HG03025 (cell line): ENCODE data around the gene DTD2.
"Not testable (repeated sequence)": the region's sequence is repeated elsewhere in the genome, so short reads cannot be mapped to it uniquely, and the experiment has no call there.

Experiments
- ATAC-seq: cut with Tn5 transposase; IDR thresholded peaks from one replicate; pipeline ENCODE4 v1.9.1; 2021; ENCODE audit warnings: mild to moderate bottlenecking, moderate library complexity; ENCODE audit not compliant: unreplicated experiment, low FRiP score

The DTD2 gene

GRCh38 chr14:31456841-31457664 is at the start of gene DTD2:
Gene DTD2 (minus strand): TSS chr14:31457506. CDS start chr14:31457393, 113 bp downstream.
- peak; percentile 98 for ATAC-seq

GRCh38 chr14:31505411-31505810 is 48.1 kb upstream of the DTD2 start:
- ATAC-seq = no peak

- no peak for ATAC-seq
Measured at GRCh38 chr14:31501870-31502269, 44.6 kb upstream of the DTD2 start.

- ATAC-seq = no peak
Measured at GRCh38 chr14:31492759-31493498, 35.6 kb upstream of the DTD2 start.

DNA sequence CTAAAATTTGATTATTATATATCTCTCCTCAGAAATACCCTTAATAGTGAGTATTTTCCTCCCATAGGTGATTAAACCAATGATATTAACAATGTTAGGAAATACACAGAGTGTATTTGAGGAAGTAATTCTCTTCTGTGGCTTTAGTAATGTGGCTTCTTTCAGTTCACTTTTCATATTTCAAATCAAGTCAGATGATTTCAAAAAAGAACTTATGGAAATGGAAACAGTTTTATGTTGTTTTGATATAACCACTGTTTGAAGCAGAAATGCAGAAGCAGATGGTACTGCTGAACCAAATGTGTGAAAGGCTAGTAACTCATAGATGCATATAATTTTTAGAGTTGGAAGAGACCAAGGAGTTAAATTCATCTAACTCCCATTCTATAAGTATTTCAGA is 32.4 kb upstream of the DTD2 start:
- ATAC-seq = no peak

- no peak for ATAC-seq
Measured at GRCh38 chr14:31487886-31488285, 30.6 kb upstream of the DTD2 start, which contains the start of gene GPR33. Gene GPR33 (minus strand): TSS chr14:31488039. CDS start chr14:31483965, 4,074 bp downstream.

DNA sequence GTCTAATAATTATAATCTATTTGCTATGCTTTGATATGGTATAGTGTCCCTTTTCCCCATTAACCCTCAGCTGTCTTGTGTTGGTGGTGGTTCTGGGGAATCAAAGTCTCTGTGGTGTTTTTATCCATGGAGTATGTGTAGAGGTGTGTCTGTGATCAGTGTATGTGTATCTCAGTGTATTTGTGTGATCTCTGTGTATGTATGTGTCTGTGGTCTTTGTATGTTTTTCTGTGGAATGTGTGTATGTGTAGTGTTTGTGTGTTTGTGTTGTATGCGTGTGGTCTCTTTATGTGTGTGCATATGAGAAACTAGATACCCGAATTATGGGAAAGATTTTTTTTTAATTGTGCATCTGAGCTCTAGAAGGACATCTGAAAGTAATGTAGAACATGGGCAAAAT is 29.5 kb upstream of the DTD2 start:
- ATAC-seq = no peak

DNA sequence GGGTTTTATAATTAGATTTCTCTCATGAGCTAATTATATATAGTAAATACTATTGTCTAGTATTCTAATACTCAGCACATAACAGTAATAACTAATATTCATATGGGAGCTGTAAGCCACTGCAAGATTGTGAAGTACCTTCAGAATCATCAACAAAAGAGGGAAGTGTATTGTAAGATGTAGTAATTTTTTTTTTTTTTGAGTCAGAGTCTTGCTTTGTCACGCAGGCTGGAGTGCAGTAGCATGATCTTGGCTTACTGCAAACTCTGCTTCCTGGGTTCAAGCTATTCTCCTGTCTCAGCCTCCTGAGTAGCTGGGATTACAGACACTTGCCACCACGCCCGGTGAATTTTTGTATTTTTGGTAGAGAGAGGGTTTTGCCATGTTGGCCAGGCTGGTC is 27.4 kb upstream of the DTD2 start:
- no peak for ATAC-seq

DNA sequence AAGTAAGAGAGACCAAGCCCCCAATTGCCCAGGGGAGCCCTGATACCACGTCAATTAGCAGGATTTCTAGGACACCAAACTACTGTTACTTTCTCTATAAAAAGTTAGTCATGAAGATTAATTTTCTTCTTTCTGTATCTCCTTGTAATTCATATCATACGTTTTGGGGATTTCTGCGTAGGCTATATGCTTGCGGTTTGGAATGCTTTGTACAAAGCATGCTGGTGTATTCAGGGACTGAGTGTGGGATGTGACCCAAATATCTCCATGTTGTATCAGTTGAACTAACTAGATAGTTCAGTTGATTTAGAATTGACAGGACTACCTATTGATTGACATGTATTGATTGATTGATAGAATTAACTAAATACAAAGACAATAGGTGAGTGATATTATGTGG is 22.9 kb upstream of the DTD2 start:
- no peak for ATAC-seq

- no peak for ATAC-seq
Measured at GRCh38 chr14:31479027-31479426, 21.7 kb upstream of the DTD2 start.

GRCh38 chr14:31477248-31477647 is 19.9 kb upstream of the DTD2 start:
- ATAC-seq = no peak

DNA sequence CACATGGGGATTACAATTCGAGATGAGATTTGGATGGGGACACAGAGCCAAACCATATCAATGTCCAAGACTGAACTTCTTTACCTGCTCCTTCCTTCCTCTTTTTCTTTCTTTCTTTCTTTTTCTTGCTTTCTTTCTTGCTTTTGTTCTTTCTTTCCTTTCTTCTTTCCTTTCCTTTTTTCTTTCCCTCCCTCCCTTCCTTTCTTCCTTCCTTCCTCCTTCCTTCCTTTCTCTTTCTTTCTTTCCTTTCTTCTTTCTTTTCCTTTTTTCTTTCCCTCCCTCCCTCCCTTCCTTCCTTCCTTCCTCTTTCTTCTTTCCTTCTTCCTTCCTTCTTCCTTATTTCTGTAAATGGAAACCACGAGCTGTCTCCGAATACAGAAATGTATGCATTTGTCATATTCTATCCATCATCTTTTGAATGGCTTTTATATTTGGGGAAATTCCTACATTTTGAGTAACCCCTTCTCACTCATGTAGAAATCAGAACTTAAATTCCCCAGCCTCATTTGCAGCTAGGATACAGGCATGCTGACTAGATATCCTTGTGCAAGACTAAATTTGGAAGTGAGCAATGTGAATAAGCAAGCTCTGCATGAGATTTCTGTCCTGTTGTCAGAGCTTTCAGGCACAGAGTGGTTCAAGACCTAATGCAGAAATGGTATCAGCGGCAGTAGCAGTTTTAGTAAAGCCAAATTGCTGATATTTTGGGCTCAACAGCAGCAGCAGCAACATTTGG is 19.0 kb upstream of the DTD2 start:
- ATAC-seq = no peak

DNA sequence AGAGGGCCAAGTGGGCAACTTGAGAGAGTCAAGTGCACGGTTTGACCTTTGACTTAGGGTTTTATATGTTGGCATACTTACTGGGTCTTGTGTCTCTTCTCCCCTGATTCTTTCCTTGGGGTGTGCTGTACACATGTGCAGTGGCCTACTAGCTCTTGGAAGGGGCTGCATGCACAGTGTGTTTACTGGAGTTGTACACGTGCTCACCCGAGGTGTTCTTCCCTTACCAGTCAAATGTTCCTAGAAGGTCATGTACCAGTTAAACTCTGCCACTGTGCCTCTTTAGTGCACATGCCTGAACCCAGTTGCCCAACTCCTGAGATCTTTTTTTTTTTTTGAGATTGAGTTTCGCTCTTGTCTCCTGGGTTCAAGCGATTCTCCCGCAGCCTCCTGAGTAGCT is 9.2 kb upstream of the DTD2 start:
- ATAC-seq = no peak

GRCh38 chr14:31465111-31465510 is 7.8 kb upstream of the DTD2 start:
- no peak for ATAC-seq

DNA sequence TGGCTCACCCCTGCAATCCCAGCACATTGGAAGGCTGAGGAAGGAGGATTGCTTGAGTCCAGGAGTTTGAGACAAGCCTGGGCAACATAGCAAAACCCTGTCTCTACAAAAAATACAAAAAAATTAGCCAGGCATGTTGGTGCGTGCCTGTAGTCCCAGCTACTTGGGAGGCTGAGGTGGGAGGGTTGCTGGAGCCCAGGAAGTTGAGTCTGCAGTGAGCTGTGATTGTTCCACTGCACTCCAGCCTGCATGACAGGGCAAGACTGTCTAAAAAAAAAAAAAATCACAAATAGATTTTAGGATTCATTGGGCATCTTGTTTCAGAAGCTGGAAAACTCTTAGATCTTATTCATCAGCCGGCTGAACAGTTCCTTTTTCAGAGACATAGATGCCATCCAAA is 5.1 kb upstream of the DTD2 start:
- not testable (repeated sequence) for ATAC-seq

GRCh38 chr14:31461545-31461944 is 4.2 kb upstream of the DTD2 start:
- no peak for ATAC-seq

- no peak for ATAC-seq
Measured at GRCh38 chr14:31457665-31458659, 656 bp upstream of the DTD2 start.

GRCh38 chr14:31449971-31450610 is 7.2 kb downstream of the DTD2 start:
- no peak for ATAC-seq

- ATAC-seq = no peak
Measured at GRCh38 chr14:31449136-31449535, 8.2 kb downstream of the DTD2 start.
